GM19468 (cell line): ENCODE measurements around the gene GRK3.

Experiments used
- ATAC-seq: cut with Tn5 transposase; IDR thresholded peaks from one replicate; pipeline ENCODE4 v1.9.1; 2021; ENCODE audit warnings: mild to moderate bottlenecking, moderate library complexity, moderate number of reproducible peaks; ENCODE audit not compliant: unreplicated experiment; ENCODE audit errors: extremely low read depth

The GRK3 gene

GRCh38 chr22:25651332-25652085 lies 87.0 kb downstream of the GRK3 start:
- ATAC-seq = no peak

GRCh38 chr22:25654676-25655075 lies 90.2 kb downstream of the GRK3 start:
- no peak for ATAC-seq

GRCh38 chr22:25655371-25655935 lies 91.0 kb downstream of the GRK3 start:
- no peak for ATAC-seq

GRCh38 chr22:25656724-25657123 lies 92.2 kb downstream of the GRK3 start:
- no peak for ATAC-seq

GRCh38 chr22:25658633-25659032 lies 94.2 kb downstream of the GRK3 start:
- no peak for ATAC-seq

GRCh38 chr22:25659413-25659812 lies 94.9 kb downstream of the GRK3 start:
- no peak for ATAC-seq

- ATAC-seq = no peak
These were observed 95.9 kb downstream of the GRK3 start for GRCh38 chr22:25660336-25660735.

- ATAC-seq = no peak
These were observed 96.6 kb downstream of the GRK3 start for GRCh38 chr22:25661073-25661472.

GRCh38 chr22:25663654-25664053 lies 99.2 kb downstream of the GRK3 start:
- no peak for ATAC-seq

GRCh38 chr22:25666308-25666707 lies 101.8 kb downstream of the GRK3 start:
- ATAC-seq = no peak

GRCh38 chr22:25668437-25668836 lies 104.0 kb downstream of the GRK3 start:
- no peak for ATAC-seq

- no peak for ATAC-seq
These were observed 105.0 kb downstream of the GRK3 start for GRCh38 chr22:25669253-25670069.

GRCh38 chr22:25670070-25670461 lies 105.6 kb downstream of the GRK3 start:
- ATAC-seq = no peak

- ATAC-seq = no peak
These were observed 108.0 kb downstream of the GRK3 start for GRCh38 chr22:25672289-25673084.

GRCh38 chr22:25673713-25674112 lies 109.2 kb downstream of the GRK3 start:
- no peak for ATAC-seq

- no peak for ATAC-seq
These were observed 113.2 kb downstream of the GRK3 start for GRCh38 chr22:25677631-25678030.

- ATAC-seq = no peak
These were observed 115.6 kb downstream of the GRK3 start for GRCh38 chr22:25680051-25680450.

- ATAC-seq = no peak
These were observed 116.5 kb downstream of the GRK3 start for GRCh38 chr22:25680956-25681355.

- ATAC-seq = no peak
These were observed 117.6 kb downstream of the GRK3 start for GRCh38 chr22:25682109-25682508.

- ATAC-seq = no peak
These were observed 124.2 kb downstream of the GRK3 start for GRCh38 chr22:25688627-25689026.
